Stimulated activated CD8-positive, alpha-beta memory T cell treated with anti-CD3 and anti-CD28 coated beads, Interleukin-7, amount 100 ng/mL, for 1 hour (primary cell): ENCODE measurements around the gene NDST4.
"Not testable (repeated sequence)": the region's sequence is repeated elsewhere in the genome, so short reads cannot be mapped to it uniquely, and the experiment has no call there.

Source experiments
- DNase-seq, 2 donors: peaks; one replicate each; pipeline ENCODE4 v3.0.0-alpha.2; 2020; ENCODE audit warnings: low read depth in 2 of 2

Gene NDST4

DNA sequence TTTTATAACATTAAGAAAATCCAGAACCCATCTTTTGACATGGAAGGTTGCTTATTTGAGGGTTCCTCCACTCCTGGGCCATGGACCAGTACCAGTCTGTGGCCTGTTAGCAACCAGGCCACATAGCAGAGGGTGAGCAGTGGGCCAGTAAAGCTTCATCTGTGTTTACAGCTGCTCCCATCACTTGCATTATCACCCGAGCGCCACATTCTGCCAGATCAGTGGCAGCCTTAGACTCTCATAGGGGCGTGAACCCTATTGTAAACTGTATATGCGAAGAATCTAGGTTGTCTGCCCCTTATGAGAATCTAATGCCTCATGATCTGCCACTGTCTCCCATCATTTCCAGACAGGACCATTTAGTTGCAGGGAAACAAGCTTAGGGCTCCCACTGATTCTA is 58.6 kb downstream of the NDST4 start:
- no peak for DNase-seq

- no peak for DNase-seq
Measured at GRCh38 chr4:115053313-115053712, 60.1 kb downstream of the NDST4 start.

GRCh38 chr4:115042496-115042895 is 70.9 kb downstream of the NDST4 start:
- DNase-seq, result no peak

- no peak for DNase-seq
Measured at GRCh38 chr4:115030281-115030680, 83.1 kb downstream of the NDST4 start.

DNA sequence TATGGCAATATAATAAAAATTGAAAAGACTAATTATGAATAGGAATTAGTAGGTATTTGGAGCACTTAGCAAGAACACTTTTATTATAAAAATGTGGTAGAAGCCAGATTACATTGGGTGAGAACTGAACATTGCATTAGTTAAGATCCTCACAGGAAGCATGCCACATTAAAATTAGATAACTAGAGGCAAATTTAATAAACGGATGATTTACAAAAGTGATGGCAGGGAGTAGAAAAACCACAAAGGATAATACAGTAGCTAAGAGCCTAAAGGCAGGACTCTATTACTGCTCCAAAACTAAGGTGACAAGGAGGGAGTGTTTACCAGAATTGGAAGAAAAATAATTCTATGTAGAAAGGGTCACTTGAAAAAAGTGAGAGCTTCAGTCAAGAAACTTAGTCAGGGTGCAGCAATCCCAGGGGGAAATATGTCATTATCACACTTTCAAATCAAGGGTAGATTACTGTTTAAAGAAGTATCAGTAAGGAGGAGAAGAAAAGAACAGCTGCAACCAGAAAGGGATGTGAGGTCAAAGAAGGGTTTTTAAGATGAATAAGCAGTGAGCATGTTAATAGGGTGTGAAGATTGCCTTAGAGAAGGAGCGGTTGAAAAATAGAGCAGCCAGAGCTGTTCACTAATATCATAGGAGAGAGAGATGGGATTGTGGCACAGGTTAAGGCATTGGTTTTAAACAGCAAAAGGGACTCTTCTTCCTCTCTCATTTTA is 84.6 kb downstream of the NDST4 start:
- no peak for DNase-seq

- DNase-seq, result no peak
Measured at GRCh38 chr4:114999880-115000279, 113.5 kb downstream of the NDST4 start.

GRCh38 chr4:114998316-114998715 is 115.1 kb downstream of the NDST4 start:
- no peak for DNase-seq

DNA sequence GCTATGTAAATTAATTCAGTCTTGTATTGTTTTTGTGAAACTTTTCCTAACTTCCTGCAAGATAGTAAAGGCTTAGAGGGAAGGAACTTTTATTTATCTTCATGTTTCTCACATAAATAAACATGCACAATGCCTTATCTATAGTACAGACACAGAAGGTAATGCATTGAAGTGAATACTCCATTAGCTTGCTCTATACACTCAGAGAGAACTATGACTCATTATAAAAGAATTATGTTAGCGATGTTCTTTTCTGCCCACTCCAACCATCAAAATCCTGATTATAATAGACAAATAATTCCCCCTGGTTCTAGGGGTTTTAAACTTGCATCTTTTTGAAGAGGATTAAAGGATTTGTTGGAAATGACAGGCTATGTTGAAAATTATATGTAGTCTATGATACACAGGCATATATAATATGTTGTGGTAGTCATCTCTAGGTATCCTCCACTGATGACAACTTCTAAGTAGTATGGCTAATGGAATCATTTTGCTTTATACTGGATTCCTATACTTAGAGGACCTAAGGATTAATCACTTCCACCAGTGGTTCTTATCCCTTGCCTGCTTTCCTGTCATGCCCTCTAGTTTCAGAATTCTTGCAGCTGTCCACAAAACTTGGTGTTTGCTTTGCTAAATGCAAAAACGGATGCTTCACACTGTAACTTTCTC is 115.7 kb downstream of the NDST4 start:
- no peak for DNase-seq

DNA sequence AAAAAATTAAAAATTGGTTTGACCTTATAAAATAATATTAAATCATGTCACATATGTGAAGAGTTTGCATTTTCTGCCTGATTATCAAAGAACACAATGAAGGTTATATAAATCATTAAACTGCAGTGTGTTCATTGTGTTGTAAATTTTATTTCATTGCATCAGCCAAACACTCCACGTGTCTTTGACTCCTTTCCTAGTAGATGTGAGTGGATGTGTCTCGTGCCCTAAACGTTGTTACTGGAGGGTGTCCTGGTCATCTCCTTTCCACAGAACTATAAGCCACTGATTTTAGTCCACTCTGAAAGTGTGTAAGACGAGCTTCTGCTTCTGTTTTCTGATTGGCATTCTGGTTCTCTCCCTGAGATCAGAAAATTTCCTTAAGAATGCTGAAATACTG is 127.3 kb downstream of the NDST4 start:
- no peak for DNase-seq

DNA sequence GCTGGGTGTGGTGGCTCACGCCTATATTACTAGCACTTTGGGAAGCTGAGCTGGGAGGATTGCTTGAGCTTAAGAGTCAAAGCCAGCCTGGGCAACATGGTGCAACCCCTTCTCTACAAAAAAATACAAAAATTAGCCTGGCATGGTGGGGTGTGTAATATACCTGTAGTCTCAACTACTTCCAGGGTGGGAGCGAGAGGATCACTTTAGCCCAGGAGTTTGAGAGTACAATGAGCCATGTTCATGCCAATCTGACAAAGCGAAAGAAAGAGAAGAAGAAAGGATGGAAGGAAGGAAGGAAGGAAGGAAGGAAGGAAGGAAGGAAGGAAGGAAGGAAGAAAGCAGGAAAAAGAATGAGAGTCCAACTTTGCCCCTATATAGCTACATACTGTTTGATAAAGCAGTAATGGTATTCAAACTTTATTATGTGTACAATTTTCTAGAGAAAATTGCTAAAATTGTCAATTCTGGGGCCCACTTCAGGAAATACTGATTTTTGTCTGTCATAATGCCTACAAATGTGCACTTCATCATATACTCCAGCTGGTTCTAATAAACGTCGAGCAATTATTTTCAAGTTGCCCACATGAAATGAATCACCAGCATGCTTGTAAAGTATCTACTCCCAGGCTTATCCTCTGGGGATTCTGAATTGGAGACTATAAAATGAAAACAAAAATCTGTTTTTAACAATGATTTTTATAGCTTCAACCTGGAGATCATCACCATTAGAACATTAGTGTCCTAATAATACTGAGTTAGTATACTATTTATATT is 132.3 kb downstream of the NDST4 start:
- DNase-seq, result no peak

DNA sequence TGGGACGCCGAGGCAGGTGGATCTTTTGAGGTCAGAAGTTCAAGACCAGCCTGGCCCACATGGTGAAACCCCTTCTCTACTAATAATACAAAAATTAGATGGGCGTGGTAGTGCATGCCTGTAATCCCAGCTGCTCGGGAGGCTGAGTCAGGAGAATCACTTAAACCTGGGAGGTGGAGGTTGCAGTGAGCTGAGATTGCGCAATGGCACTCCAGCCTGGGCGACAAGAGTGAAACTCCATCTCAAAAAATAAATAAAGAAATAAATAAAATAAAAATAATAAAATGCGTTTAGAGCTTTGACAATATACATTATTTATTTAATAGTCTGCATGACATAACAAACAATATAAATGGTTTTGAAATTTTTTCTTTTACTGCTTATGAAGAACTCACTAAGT is 133.0 kb downstream of the NDST4 start:
- not testable (repeated sequence) for DNase-seq

GRCh38 chr4:114976901-114977300 is 136.5 kb downstream of the NDST4 start:
- no peak for DNase-seq

- no peak for DNase-seq
Measured at GRCh38 chr4:114964026-114964425, 149.4 kb downstream of the NDST4 start.

DNA sequence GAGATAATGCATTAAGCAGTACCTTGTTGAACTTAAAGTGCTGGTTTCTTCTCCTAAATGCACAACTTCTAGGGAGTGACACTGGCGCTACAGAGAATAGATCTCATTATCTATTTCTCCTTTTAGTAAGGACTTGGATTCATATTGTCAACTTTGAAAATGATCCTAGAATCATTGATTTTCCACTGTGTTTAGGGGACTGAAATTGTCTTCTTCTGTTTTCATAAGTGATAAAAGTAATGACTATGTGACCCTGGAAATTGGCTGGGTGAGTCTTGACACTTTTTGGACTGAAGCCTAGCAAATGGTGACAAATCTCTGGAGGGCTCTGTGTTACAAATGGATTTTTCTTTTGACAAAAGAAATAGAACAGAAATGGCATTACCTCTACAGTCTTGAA is 167.8 kb downstream of the NDST4 start:
- DNase-seq, result no peak

DNA sequence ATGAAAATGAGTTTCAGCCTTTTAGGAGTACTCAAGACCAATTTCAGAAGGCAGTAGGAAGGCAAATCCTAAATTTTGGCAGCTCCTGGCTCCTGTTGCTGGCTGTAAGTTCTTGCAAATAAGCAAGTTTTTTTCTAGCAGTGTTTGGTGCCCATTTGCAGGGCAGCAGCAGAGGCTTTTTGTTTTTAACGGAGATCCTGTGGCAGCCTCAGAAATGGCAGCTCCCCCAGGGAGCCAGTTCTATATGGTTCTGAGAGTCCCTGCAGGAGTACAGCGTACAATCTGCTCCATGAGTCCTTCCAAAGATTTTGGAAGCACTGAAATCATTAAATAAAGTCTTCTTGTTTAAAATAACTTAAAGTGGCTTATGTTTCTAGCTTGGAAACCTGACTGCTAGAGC is 171.9 kb downstream of the NDST4 start:
- no peak for DNase-seq

- DNase-seq, result no peak
Measured at GRCh38 chr4:114927881-114928280, 185.5 kb downstream of the NDST4 start.

DNA sequence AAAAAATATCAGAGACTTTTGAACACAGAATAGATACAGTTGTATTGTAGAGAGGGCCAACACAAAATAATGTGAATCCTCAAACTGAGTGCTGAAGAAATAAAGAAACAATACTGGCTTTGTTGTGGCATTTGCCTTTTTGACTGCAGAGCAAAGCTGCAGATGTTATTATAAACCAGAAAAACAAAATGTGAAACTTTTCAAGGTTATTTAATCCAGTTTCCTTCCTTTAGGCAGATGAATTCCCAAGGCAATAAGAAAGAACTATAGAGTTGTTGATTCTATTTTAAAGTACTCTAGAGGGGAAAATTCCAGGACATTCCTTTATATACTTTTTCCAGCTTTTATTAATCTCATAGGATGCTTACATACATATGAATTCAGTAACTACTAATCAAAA is 186.8 kb downstream of the NDST4 start:
- no peak for DNase-seq

- DNase-seq, result no peak
Measured at GRCh38 chr4:114924311-114924710, 189.1 kb downstream of the NDST4 start.

DNA sequence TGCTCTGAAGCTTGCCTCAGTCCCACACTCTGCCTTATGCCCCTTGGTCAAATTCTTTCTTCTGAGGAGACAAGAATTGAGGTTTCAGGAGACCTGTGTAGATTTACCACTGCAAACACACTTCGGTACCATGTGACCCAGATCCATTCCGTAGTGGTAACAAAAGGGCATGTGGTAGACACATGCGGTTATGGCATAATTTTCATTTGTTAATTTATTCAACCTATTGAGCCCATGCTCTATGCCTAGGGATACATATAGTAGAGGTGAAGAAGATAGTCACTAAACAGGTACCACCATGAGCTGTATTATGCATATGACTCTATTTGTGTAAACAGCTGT is 190.9 kb downstream of the NDST4 start:
- DNase-seq, result no peak

GRCh38 chr4:114921790-114922591 is 191.4 kb downstream of the NDST4 start:
- DNase-seq, result no peak

DNA sequence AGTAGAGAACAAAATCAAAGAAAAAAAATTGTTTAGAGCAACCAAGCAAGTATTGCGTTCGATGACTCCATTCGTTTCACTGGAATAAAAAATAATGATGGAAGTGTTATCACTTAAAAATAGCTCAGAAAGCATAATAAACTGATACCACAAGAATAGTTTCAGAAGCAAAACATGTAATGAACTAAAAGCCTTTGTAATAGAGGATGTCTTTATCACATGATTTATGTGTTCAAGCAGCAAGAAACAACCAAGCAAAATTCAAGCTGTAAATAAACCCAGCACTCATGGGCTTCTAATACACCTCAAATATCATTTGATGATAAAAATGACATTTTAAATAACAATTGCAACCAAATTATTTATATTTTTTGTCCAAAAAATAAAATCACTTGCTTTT is 192.2 kb downstream of the NDST4 start:
- no peak for DNase-seq

DNA sequence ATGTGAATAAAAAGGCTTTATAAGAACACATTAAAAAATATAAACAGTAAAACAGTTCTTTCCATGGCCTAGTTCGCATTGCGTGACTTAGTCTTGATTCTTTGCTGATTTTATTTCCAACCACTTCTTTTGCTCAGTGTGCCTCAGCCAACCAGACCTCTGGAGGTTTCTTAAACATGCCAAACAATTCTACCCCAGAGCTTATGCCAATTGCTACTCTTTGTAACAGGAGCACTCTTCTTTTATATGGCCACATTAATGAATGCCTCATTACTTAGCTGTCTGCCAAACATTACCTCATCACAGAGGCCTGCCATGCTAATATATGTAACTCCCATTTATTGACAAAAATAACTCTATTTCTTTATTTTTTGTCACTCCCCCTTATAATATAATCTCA is 202.3 kb downstream of the NDST4 start:
- DNase-seq, result no peak
